ENCODE measurements around the gene JAK1. TPM values are rescaled to one million over a fixed set of nuclear protein-coding genes. Genes with fewer than 3 reads are reported as not detected.

Gene JAK1
- total RNA-seq, 1 donor from 2014 or later: 110 TPM

GRCh38 chr1:64969305-64970046 lies 3.1 kb upstream of the JAK1 start:
- peak; percentile 12 for TF ChIP-seq CTCF (conservative IDR thresholded peaks at IDR 0.05; ENCODE audit: low read depth, low read length)
- DNase-seq (ENCODE audit: low read depth): no peak
- H3K4me3 ChIP-seq (ENCODE audit: low read depth, low read length): no peak overlapping the region

GRCh38 chr1:64967381-64967780 lies 1.0 kb upstream of the JAK1 start:
- DNase-seq (ENCODE audit: low read depth): no peak
- H3K4me3 ChIP-seq (ENCODE audit: low read depth, low read length): peak overlapping the region; percentile 98
- no peak for TF ChIP-seq CTCF (conservative IDR thresholded peaks at IDR 0.05; ENCODE audit: low read depth, low read length)

GRCh38 chr1:64965366-64966157 lies 787 bp downstream of the JAK1 start:
- no peak for DNase-seq (ENCODE audit: low read depth)
- H3K4me3 ChIP-seq (ENCODE audit: low read depth, low read length): peak overlapping the region; percentile 98
- no peak for TF ChIP-seq CTCF (conservative IDR thresholded peaks at IDR 0.05; ENCODE audit: low read depth, low read length)

GRCh38 chr1:64963466-64963865 lies 2.9 kb downstream of the JAK1 start:
- DNase-seq (ENCODE audit: low read depth): no peak
- TF ChIP-seq CTCF (conservative IDR thresholded peaks at IDR 0.05; ENCODE audit: low read depth, low read length): no peak
- H3K4me3 ChIP-seq (ENCODE audit: low read depth, low read length): no peak overlapping the region

GRCh38 chr1:64962441-64962840 lies 3.9 kb downstream of the JAK1 start:
- TF ChIP-seq CTCF (conservative IDR thresholded peaks at IDR 0.05; ENCODE audit: low read depth, low read length): no peak
- peak overlapping the region; percentile 6 for H3K4me3 ChIP-seq (ENCODE audit: low read depth, low read length)
- peak; percentile 52 for DNase-seq (ENCODE audit: low read depth)

GRCh38 chr1:64961923-64962322 lies 4.4 kb downstream of the JAK1 start:
- DNase-seq (ENCODE audit: low read depth): no peak
- no peak overlapping the region for H3K4me3 ChIP-seq (ENCODE audit: low read depth, low read length)
- no peak for TF ChIP-seq CTCF (conservative IDR thresholded peaks at IDR 0.05; ENCODE audit: low read depth, low read length)

Data from epithelial cell of proximal tubule (primary cell).